HL-60 (cell line): ENCODE data around the gene FGD1.

ENCODE experiments used
- DNase-seq, 2 experiments: peaks; one replicate each; pipeline ENCODE4 v3.0.0-alpha.2; 2010 to 2020; ENCODE audit warnings: low read depth in 1 of 2, low spot score in 1 of 2
- H3K27ac ChIP-seq: fragments of 250-450 bp; sonication (Bioruptor Pico); replicated peaks from 2 replicates; pipeline ENCODE4 v1.5.1; 2020; ENCODE audit warnings: mild to moderate bottlenecking, moderate library complexity
- H3K27me3 ChIP-seq: fragments of 250-450 bp; sonication (Bioruptor Pico); 2 replicates; pipeline ENCODE4 v1.5.1; 2021; ENCODE audit warnings: mild to moderate bottlenecking, moderate library complexity; ENCODE audit not compliant: insufficient read depth, poor library complexity, severe bottlenecking
- H3K4me3 ChIP-seq: replicated peaks from 2 replicates; pipeline ENCODE4 v1.5.1; 2011; ENCODE audit warnings: mild to moderate bottlenecking, control low read depth, low read length; ENCODE audit not compliant: insufficient read depth
- CTCF ChIP-seq: IDR thresholded peaks from one replicate; pipeline ENCODE4 v1.5.1; 2011; ENCODE audit warnings: low read length, control low read depth, inconsistent platforms; ENCODE audit not compliant: insufficient read depth
- GABPA ChIP-seq: IDR thresholded peaks from 2 replicates; pipeline ENCODE4 v1.6.1; 2012; ENCODE audit warnings: low read depth
- POLR2AphosphoS5 ChIP-seq: IDR thresholded peaks from 2 replicates; pipeline ENCODE4 v1.6.1; 2012; ENCODE audit warnings: low read depth
- REST ChIP-seq: IDR thresholded peaks from 2 replicates; pipeline ENCODE4 v1.6.1; 2012; ENCODE audit warnings: low read depth; ENCODE audit not compliant: insufficient replicate concordance
- SPI1 ChIP-seq: IDR thresholded peaks from 2 replicates; pipeline ENCODE4 v1.6.1; 2012; ENCODE audit warnings: low read depth, mild to moderate bottlenecking, borderline replicate concordance

Gene FGD1

GRCh38 chrX:54509400-54509799 is 13.4 kb upstream of the FGD1 start:
- Histone ChIP-seq H3K27ac (no peak overlapping the region), H3K27me3 (no peaks in the 10 kb centered on the region), H3K4me3 (no peak overlapping the region)
- no peak for DNase-seq
- no peak for TF ChIP-seq POLR2AphosphoS5
- TF ChIP-seq GABPA, result no peak
- no peak for TF ChIP-seq SPI1
- no peak for TF ChIP-seq REST
- no peak for TF ChIP-seq CTCF

- H3K27ac ChIP-seq, result no peak overlapping the region
- DNase-seq, result no peak
- H3K4me3 ChIP-seq, result no peak overlapping the region
- TF ChIP-seq POLR2AphosphoS5 (no peak), CTCF (no peak), SPI1 (no peak), GABPA (no peak), REST (no peak)
- H3K27me3 ChIP-seq, result no peaks in the 10 kb centered on the region
Observed at GRCh38 chrX:54496936-54497335, 902 bp upstream of the FGD1 start.

- no peak overlapping the region for H3K27ac ChIP-seq
Observed at GRCh38 chrX:54496517-54496852, 451 bp upstream of the FGD1 start.

More at GRCh38 chrX:54496517-54496852, 451 bp upstream of the FGD1 start:
- TF ChIP-seq CTCF, result no peak
- TF ChIP-seq GABPA, result no peak
- no peak for TF ChIP-seq REST
- no peak for TF ChIP-seq SPI1
- no peak for TF ChIP-seq POLR2AphosphoS5
- no peak for DNase-seq
- no peak overlapping the region for H3K4me3 ChIP-seq
- H3K27me3 ChIP-seq, result no peaks in the 10 kb centered on the region
